IPS DF 6.9 (cell line): ENCODE measurements around the gene NLRP7.
"Not testable (repeated sequence)": the region's sequence is repeated elsewhere in the genome, so short reads cannot be mapped to it uniquely, and the experiment has no call there.

ENCODE experiments used
- DNase-seq: peaks from one replicate; pipeline ENCODE4 v3.0.0-alpha.2; 2013; ENCODE audit warnings: low read depth, low spot score
- H3K27ac ChIP-seq: one replicate; pipeline ENCODE4 v1.5.1; 2013; ENCODE audit warnings: low read length, control low read depth
- H3K27me3 ChIP-seq: 2 replicates; pipeline ENCODE4 v1.6.1; 2013; ENCODE audit warnings: mild to moderate bottlenecking, low read length; ENCODE audit not compliant: control insufficient read depth, insufficient read depth
- H3K36me3 ChIP-seq: 2 replicates; pipeline ENCODE4 v1.6.1; 2013; ENCODE audit warnings: low read length; ENCODE audit not compliant: control insufficient read depth, insufficient read depth
- H3K4me1 ChIP-seq: 2 replicates; pipeline ENCODE4 v1.6.1; 2013; ENCODE audit warnings: low read length; ENCODE audit not compliant: control insufficient read depth, insufficient read depth
- H3K4me3 ChIP-seq: 2 replicates; pipeline ENCODE4 v1.5.1; 2013; ENCODE audit warnings: mild to moderate bottlenecking, low read length
- H3K9me3 ChIP-seq: 2 replicates; pipeline ENCODE4 v1.6.1; 2013; ENCODE audit warnings: low read length, inconsistent platforms; ENCODE audit not compliant: control insufficient read depth, insufficient read depth
- WGBS: extraction: QIAGEN DNeasy Blood & Tissue Kit; methylation state at CpG from one replicate; pipeline ENCODE4 v1.1.7; 2013; ENCODE audit warnings: mixed read lengths, missing lambda C conversion rate; ENCODE audit not compliant: insufficient read length, insufficient coverage; 5-methylcytosine and 5-hydroxymethylcytosine counted together

NLRP7 gene

GRCh38 chr19:54919646-54920563 lies 27.4 kb downstream of the NLRP7 start:
- not testable (repeated sequence) for H3K27me3 ChIP-seq, H3K4me1 ChIP-seq, DNase-seq, H3K27ac ChIP-seq, H3K36me3 ChIP-seq, H3K4me3 ChIP-seq
- WGBS = no CpG with 5 or more reads among the region's 24 CpGs
- peaks cover 12% of the 10 kb centered on the region for H3K9me3 ChIP-seq

GRCh38 chr19:54918499-54918898 lies 28.8 kb downstream of the NLRP7 start:
- no peak for DNase-seq
- H3K36me3 ChIP-seq = no peaks in the 10 kb centered on the region
- H3K27me3 ChIP-seq = peaks cover 2% of the 10 kb centered on the region; the same call in 1 of the 2 replicates
- no peak overlapping the region for H3K4me3 ChIP-seq
- H3K4me1 ChIP-seq = no peaks in the 10 kb centered on the region
- no CpG with 5 or more reads among the region's 9 CpGs for WGBS
- H3K27ac ChIP-seq = no peak overlapping the region
- H3K9me3 ChIP-seq = peaks cover 11% of the 10 kb centered on the region

- WGBS = no CpG with 5 or more reads among the region's 11 CpGs
- Histone ChIP-seq H3K36me3 (no peaks in the 10 kb centered on the region), H3K9me3 (peaks cover 9% of the 10 kb centered on the region), H3K27ac (no peak overlapping the region), H3K4me1 (no peaks in the 10 kb centered on the region), H3K27me3 (peaks cover 2% of the 10 kb centered on the region; the same call in 1 of the 2 replicates), H3K4me3 (no peak overlapping the region)
- no peak for DNase-seq
These were observed 30.5 kb downstream of the NLRP7 start for GRCh38 chr19:54916822-54917221.

- no CpG with 5 or more reads among the region's 5 CpGs for WGBS
- not testable (repeated sequence) for H3K27me3 ChIP-seq, H3K9me3 ChIP-seq, H3K27ac ChIP-seq, DNase-seq, H3K4me3 ChIP-seq, H3K4me1 ChIP-seq, H3K36me3 ChIP-seq
These were observed 39.4 kb downstream of the NLRP7 start for GRCh38 chr19:54907899-54908298.

- no CpG with 5 or more reads among the region's 7 CpGs for WGBS
- no peaks in the 10 kb centered on the region for H3K36me3 ChIP-seq
- peaks cover 7% of the 10 kb centered on the region for H3K9me3 ChIP-seq
- H3K27me3 ChIP-seq = no peaks in the 10 kb centered on the region
- H3K4me3 ChIP-seq = no peak overlapping the region
- no peaks in the 10 kb centered on the region for H3K4me1 ChIP-seq
- DNase-seq = no peak
- H3K27ac ChIP-seq = no peak overlapping the region
These were observed 40.5 kb downstream of the NLRP7 start for GRCh38 chr19:54906819-54907218.

- DNase-seq = no peak
- no CpG with 5 or more reads among the region's 22 CpGs for WGBS
These were observed 41.4 kb downstream of the NLRP7 start, which contains the start of gene NCR1 for GRCh38 chr19:54905803-54906511. Gene NCR1 (plus strand): TSS chr19:54906148. CDS start chr19:54906188, 40 bp downstream.

GRCh38 chr19:54905421-54905802 lies 41.9 kb downstream of the NLRP7 start:
- Histone ChIP-seq H3K36me3 (no peaks in the 10 kb centered on the region), H3K9me3 (peaks cover 7% of the 10 kb centered on the region), H3K27ac (no peak overlapping the region), H3K4me3 (no peak overlapping the region), H3K27me3 (no peaks in the 10 kb centered on the region), H3K4me1 (no peaks in the 10 kb centered on the region)
- no CpG with 5 or more reads among the region's 5 CpGs for WGBS
- no peak for DNase-seq

More at GRCh38 chr19:54905803-54906511, 41.4 kb downstream of the NLRP7 start, which contains the start of gene NCR1:
- Histone ChIP-seq H3K9me3 (peaks cover 7% of the 10 kb centered on the region), H3K4me3 (no peak within 1 kb of the TSS), H3K4me1 (no peaks in the 10 kb centered on the region), H3K27ac (no peak within 1 kb of the TSS), H3K36me3 (no peaks in the 10 kb centered on the region), H3K27me3 (no peaks in the 10 kb centered on the region)

- no CpG with 5 or more reads among the region's 4 CpGs for WGBS
These were observed 43.1 kb downstream of the NLRP7 start for GRCh38 chr19:54904261-54904660.

GRCh38 chr19:54903303-54903702 lies 44.0 kb downstream of the NLRP7 start:
- no CpG with 5 or more reads among the region's 6 CpGs for WGBS
- no peaks in the 10 kb centered on the region for H3K27me3 ChIP-seq
- no peaks in the 10 kb centered on the region for H3K4me1 ChIP-seq
- H3K4me3 ChIP-seq = no peak overlapping the region
- DNase-seq = no peak
- peaks cover 5% of the 10 kb centered on the region for H3K9me3 ChIP-seq
- H3K36me3 ChIP-seq = no peaks in the 10 kb centered on the region
- no peak overlapping the region for H3K27ac ChIP-seq

More at GRCh38 chr19:54904261-54904660, 43.1 kb downstream of the NLRP7 start:
- H3K36me3 ChIP-seq, H3K9me3 ChIP-seq, H3K27me3 ChIP-seq, H3K27ac ChIP-seq, DNase-seq, H3K4me1 ChIP-seq, H3K4me3 ChIP-seq: not testable (repeated sequence)

GRCh38 chr19:54902061-54902460 lies 45.3 kb downstream of the NLRP7 start:
- DNase-seq = no peak
- no CpG with 5 or more reads among the region's 3 CpGs for WGBS
- H3K36me3 ChIP-seq = no peaks in the 10 kb centered on the region
- H3K4me3 ChIP-seq = no peak overlapping the region
- no peaks in the 10 kb centered on the region for H3K27me3 ChIP-seq
- H3K4me1 ChIP-seq = no peaks in the 10 kb centered on the region
- no peak overlapping the region for H3K27ac ChIP-seq
- peaks cover 5% of the 10 kb centered on the region for H3K9me3 ChIP-seq
